Activated T-cell treated with anti-CD3 and anti-CD28 coated beads, Interleukin-2, amount 50 U/mL, for 24 hours (primary cell): ENCODE results near the gene GNAZ.
A peak's percentile ranks its signal among the peaks of the same experiment; 100 is the strongest.

Experiments
- DNase-seq: peaks from one replicate; pipeline ENCODE4 v3.0.0-alpha.2; 2020
- H3K27ac Mint-ChIP-seq: 2 replicates; pipeline ENCODE4 v1.8.0; 2020; ENCODE audit warnings: mild to moderate bottlenecking, mixed read lengths
- H3K27me3 Mint-ChIP-seq: 2 replicates; pipeline ENCODE4 v1.8.0; 2020; ENCODE audit warnings: mixed read lengths
- H3K36me3 Mint-ChIP-seq: 2 replicates; pipeline ENCODE4 v1.8.0; 2020; ENCODE audit warnings: low read depth, mixed read lengths
- H3K4me1 Mint-ChIP-seq: 2 replicates; pipeline ENCODE4 v1.8.0; 2020; ENCODE audit warnings: low read depth, mixed read lengths
- H3K4me3 Mint-ChIP-seq: 2 replicates; pipeline ENCODE4 v1.8.0; 2020; ENCODE audit warnings: mild to moderate bottlenecking, moderate library complexity, mixed read lengths
- H3K9me3 Mint-ChIP-seq: 2 replicates; pipeline ENCODE4 v1.8.0; 2020; ENCODE audit warnings: mixed read lengths

Gene GNAZ

GRCh38 chr22:23054531-23055257 is 15.6 kb upstream of the GNAZ start:
- Mint-ChIP-seq H3K9me3 (peaks cover 9% of the 10 kb centered on the region), H3K27me3 (peaks cover 11% of the 10 kb centered on the region), H3K27ac (no peak overlapping the region), H3K36me3 (no peaks in the 10 kb centered on the region), H3K4me3 (no peak overlapping the region), H3K4me1 (peaks cover 3% of the 10 kb centered on the region)
- peak; percentile 23 for DNase-seq

GRCh38 chr22:23055449-23056179 is 14.7 kb upstream of the GNAZ start:
- H3K27ac Mint-ChIP-seq: no peak overlapping the region
- peaks cover 9% of the 10 kb centered on the region for H3K9me3 Mint-ChIP-seq
- no peak overlapping the region for H3K4me3 Mint-ChIP-seq
- peaks cover 11% of the 10 kb centered on the region for H3K27me3 Mint-ChIP-seq
- peaks cover 3% of the 10 kb centered on the region for H3K4me1 Mint-ChIP-seq
- DNase-seq: peak; percentile 8
- no peaks in the 10 kb centered on the region for H3K36me3 Mint-ChIP-seq

GRCh38 chr22:23057331-23057730 is 13.0 kb upstream of the GNAZ start:
- Mint-ChIP-seq H3K4me1 (peaks cover 3% of the 10 kb centered on the region), H3K36me3 (no peaks in the 10 kb centered on the region), H3K27me3 (no peaks in the 10 kb centered on the region), H3K27ac (no peak overlapping the region), H3K4me3 (no peak overlapping the region), H3K9me3 (peaks cover 9% of the 10 kb centered on the region)
- DNase-seq: no peak

- H3K36me3 Mint-ChIP-seq: no peaks in the 10 kb centered on the region
- H3K4me1 Mint-ChIP-seq: peaks cover 3% of the 10 kb centered on the region
- H3K9me3 Mint-ChIP-seq: peaks cover 9% of the 10 kb centered on the region
- no peak overlapping the region for H3K27ac Mint-ChIP-seq
- H3K27me3 Mint-ChIP-seq: no peaks in the 10 kb centered on the region
- no peak for DNase-seq
- H3K4me3 Mint-ChIP-seq: no peak overlapping the region
Observed at GRCh38 chr22:23058063-23058462, 12.3 kb upstream of the GNAZ start.

GRCh38 chr22:23058481-23059283 is 11.6 kb upstream of the GNAZ start:
- DNase-seq: peak; percentile 14
- Mint-ChIP-seq H3K27me3 (no peaks in the 10 kb centered on the region), H3K4me3 (no peak overlapping the region), H3K4me1 (peaks cover 3% of the 10 kb centered on the region), H3K27ac (no peak overlapping the region), H3K36me3 (no peaks in the 10 kb centered on the region), H3K9me3 (peaks cover 9% of the 10 kb centered on the region)

- Mint-ChIP-seq H3K36me3 (no peaks in the 10 kb centered on the region), H3K9me3 (peaks cover 9% of the 10 kb centered on the region), H3K4me3 (no peak overlapping the region), H3K27ac (no peak overlapping the region), H3K27me3 (no peaks in the 10 kb centered on the region), H3K4me1 (peaks cover 3% of the 10 kb centered on the region)
- DNase-seq: no peak
Observed at GRCh38 chr22:23059284-23059948, 10.9 kb upstream of the GNAZ start.

GRCh38 chr22:23060612-23061400 is 9.5 kb upstream of the GNAZ start:
- Mint-ChIP-seq H3K36me3 (no peaks in the 10 kb centered on the region), H3K4me3 (no peak overlapping the region), H3K27ac (no peak overlapping the region), H3K4me1 (no peaks in the 10 kb centered on the region), H3K27me3 (no peaks in the 10 kb centered on the region), H3K9me3 (peaks cover 9% of the 10 kb centered on the region)
- DNase-seq: peak; percentile 14

GRCh38 chr22:23061471-23062280 is 8.6 kb upstream of the GNAZ start:
- H3K4me1 Mint-ChIP-seq: no peaks in the 10 kb centered on the region
- H3K9me3 Mint-ChIP-seq: peaks cover 6% of the 10 kb centered on the region
- no peaks in the 10 kb centered on the region for H3K36me3 Mint-ChIP-seq
- DNase-seq: no peak
- H3K27me3 Mint-ChIP-seq: no peaks in the 10 kb centered on the region
- no peak overlapping the region for H3K4me3 Mint-ChIP-seq
- H3K27ac Mint-ChIP-seq: no peak overlapping the region

- Mint-ChIP-seq H3K27ac (no peak overlapping the region), H3K36me3 (no peaks in the 10 kb centered on the region), H3K9me3 (no peaks in the 10 kb centered on the region), H3K27me3 (no peaks in the 10 kb centered on the region), H3K4me1 (no peaks in the 10 kb centered on the region), H3K4me3 (no peak overlapping the region)
- DNase-seq: peak; percentile 22
Observed at GRCh38 chr22:23062616-23063538, 7.4 kb upstream of the GNAZ start.

GRCh38 chr22:23063539-23064380 is 6.6 kb upstream of the GNAZ start:
- H3K4me1 Mint-ChIP-seq: no peaks in the 10 kb centered on the region
- DNase-seq: peak; percentile 18
- H3K36me3 Mint-ChIP-seq: no peaks in the 10 kb centered on the region
- no peak overlapping the region for H3K27ac Mint-ChIP-seq
- no peak overlapping the region for H3K4me3 Mint-ChIP-seq
- H3K9me3 Mint-ChIP-seq: no peaks in the 10 kb centered on the region
- H3K27me3 Mint-ChIP-seq: no peaks in the 10 kb centered on the region

GRCh38 chr22:23064381-23065068 is 5.8 kb upstream of the GNAZ start:
- DNase-seq: peak; percentile 16
- Mint-ChIP-seq H3K27ac (no peak overlapping the region), H3K27me3 (peaks cover 6% of the 10 kb centered on the region), H3K4me3 (no peak overlapping the region), H3K4me1 (peaks cover 1% of the 10 kb centered on the region), H3K9me3 (no peaks in the 10 kb centered on the region), H3K36me3 (no peaks in the 10 kb centered on the region)
